Stimulated activated CD8-positive, alpha-beta memory T cell treated with anti-CD3 and anti-CD28 coated beads, Interleukin-4, amount 100 ng/mL, for 48 hours (primary cell): ENCODE measurements around the gene PLPPR2.
A peak's percentile ranks its signal among the peaks of the same experiment; 100 is the strongest.
"Not testable (repeated sequence)": the region's sequence is repeated elsewhere in the genome, so short reads cannot be mapped to it uniquely, and the experiment has no call there.

ENCODE experiments used
- DNase-seq: peaks from one replicate; pipeline ENCODE4 v3.0.0-alpha.2; 2020

Gene PLPPR2

GRCh38 chr19:11355160-11356073, at the start of gene PLPPR2:
TSS of gene PLPPR2 (plus strand) at chr19:11355432. CDS start at chr19:11357674, 2,242 bp downstream.
- DNase-seq = peak; percentile 93

GRCh38 chr19:11306337-11306736, 48.9 kb upstream of the PLPPR2 start:
- DNase-seq = no peak

- not testable (repeated sequence) for DNase-seq
Observed at GRCh38 chr19:11320278-11320995, 34.8 kb upstream of the PLPPR2 start.

GRCh38 chr19:11321191-11322126, 33.8 kb upstream of the PLPPR2 start:
- no peak for DNase-seq

- DNase-seq = no peak
Observed at GRCh38 chr19:11322269-11323024, 32.8 kb upstream of the PLPPR2 start.

GRCh38 chr19:11323601-11324078, 31.6 kb upstream of the PLPPR2 start:
- no peak for DNase-seq

GRCh38 chr19:11324079-11324661, 31.1 kb upstream of the PLPPR2 start:
- DNase-seq = peak; percentile 66

- no peak for DNase-seq
Observed at GRCh38 chr19:11324748-11325389, 30.4 kb upstream of the PLPPR2 start.

- no peak for DNase-seq
Observed at GRCh38 chr19:11325544-11325943, 29.7 kb upstream of the PLPPR2 start.

- no peak for DNase-seq
Observed at GRCh38 chr19:11330127-11330526, 25.1 kb upstream of the PLPPR2 start.

GRCh38 chr19:11331502-11331901, 23.7 kb upstream of the PLPPR2 start:
- no peak for DNase-seq

GRCh38 chr19:11332822-11333221, 22.4 kb upstream of the PLPPR2 start:
- DNase-seq = no peak

GRCh38 chr19:11333838-11334237, 21.4 kb upstream of the PLPPR2 start:
- not testable (repeated sequence) for DNase-seq

GRCh38 chr19:11335449-11336146, 19.6 kb upstream of the PLPPR2 start:
- no peak for DNase-seq

- no peak for DNase-seq
Observed at GRCh38 chr19:11337080-11337479, 18.2 kb upstream of the PLPPR2 start.

GRCh38 chr19:11338121-11338520, 17.1 kb upstream of the PLPPR2 start:
- DNase-seq = no peak

- no peak for DNase-seq
Observed at GRCh38 chr19:11338569-11339253, 16.5 kb upstream of the PLPPR2 start.

GRCh38 chr19:11339254-11340098, 15.8 kb upstream of the PLPPR2 start, which contains the start of gene RAB3D:
TSS of gene RAB3D (minus strand) at chr19:11339657. CDS start at chr19:11337399, 2,258 bp downstream.
- DNase-seq = peak; percentile 92

- not testable (repeated sequence) for DNase-seq
Observed at GRCh38 chr19:11340099-11340467, 15.1 kb upstream of the PLPPR2 start.
